Measurements from ENCODE around the gene CREBBP.

DNA sequence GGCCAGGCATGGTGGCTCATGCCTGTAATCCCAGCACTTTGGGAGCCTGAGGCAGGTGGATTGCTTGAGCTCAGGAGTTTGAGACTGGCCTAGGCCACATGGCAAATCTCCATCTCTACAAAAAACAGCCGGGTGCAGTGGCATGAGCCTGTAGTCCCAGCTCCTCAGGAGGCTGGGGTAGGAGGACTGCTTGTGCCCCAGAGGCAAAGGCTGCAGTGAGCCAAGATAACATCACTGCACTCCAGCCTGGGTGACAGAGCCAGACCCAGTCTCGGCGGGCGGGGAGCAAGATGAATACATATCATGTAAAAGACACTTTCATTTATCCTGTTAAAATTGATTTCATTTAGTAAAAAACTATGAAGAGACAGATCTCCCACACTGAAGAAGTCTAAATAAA is 54.6 kb downstream of the CREBBP start:
- TF ChIP-seq, protein P1, sequence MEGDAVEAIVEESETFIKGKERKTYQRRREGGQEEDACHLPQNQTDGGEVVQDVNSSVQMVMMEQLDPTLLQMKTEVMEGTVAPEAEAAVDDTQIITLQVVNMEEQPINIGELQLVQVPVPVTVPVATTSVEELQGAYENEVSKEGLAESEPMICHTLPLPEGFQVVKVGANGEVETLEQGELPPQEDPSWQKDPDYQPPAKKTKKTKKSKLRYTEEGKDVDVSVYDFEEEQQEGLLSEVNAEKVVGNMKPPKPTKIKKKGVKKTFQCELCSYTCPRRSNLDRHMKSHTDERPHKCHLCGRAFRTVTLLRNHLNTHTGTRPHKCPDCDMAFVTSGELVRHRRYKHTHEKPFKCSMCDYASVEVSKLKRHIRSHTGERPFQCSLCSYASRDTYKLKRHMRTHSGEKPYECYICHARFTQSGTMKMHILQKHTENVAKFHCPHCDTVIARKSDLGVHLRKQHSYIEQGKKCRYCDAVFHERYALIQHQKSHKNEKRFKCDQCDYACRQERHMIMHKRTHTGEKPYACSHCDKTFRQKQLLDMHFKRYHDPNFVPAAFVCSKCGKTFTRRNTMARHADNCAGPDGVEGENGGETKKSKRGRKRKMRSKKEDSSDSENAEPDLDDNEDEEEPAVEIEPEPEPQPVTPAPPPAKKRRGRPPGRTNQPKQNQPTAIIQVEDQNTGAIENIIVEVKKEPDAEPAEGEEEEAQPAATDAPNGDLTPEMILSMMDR (IDR thresholded peaks at IDR 0.05 in 8 of 11, conservative IDR thresholded peaks at IDR 0.05 in 3 of 11), result no peak
- TF ChIP-seq POLR2A (IDR thresholded peaks at IDR 0.05), result no peak
